Activated CD8-positive, alpha-beta memory T cell treated with anti-CD3 and anti-CD28 coated beads, Interleukin-2, amount 50 U/mL, for 1 hour (primary cell): ENCODE results near the gene C10orf67.
"Not testable (repeated sequence)": the region's sequence is repeated elsewhere in the genome, so short reads cannot be mapped to it uniquely, and the experiment has no call there.

Experiments used
- DNase-seq: peaks from one replicate; pipeline ENCODE4 v3.0.0-alpha.2; 2020; ENCODE audit errors: extremely low read depth

C10orf67 gene

GRCh38 chr10:23344241-23344841, at the start of gene C10orf67:
C10orf67 (minus strand) TSS chr10:23344797; CDS start chr10:23344774, 23 bp downstream.
- DNase-seq: no peak

GRCh38 chr10:23391821-23392220, 47.2 kb upstream of the C10orf67 start:
- DNase-seq: no peak

- no peak for DNase-seq
Observed at GRCh38 chr10:23390809-23391208, 46.2 kb upstream of the C10orf67 start.

- DNase-seq: not testable (repeated sequence)
Observed at GRCh38 chr10:23390408-23390807, 45.8 kb upstream of the C10orf67 start.

GRCh38 chr10:23387516-23387915, 42.9 kb upstream of the C10orf67 start:
- DNase-seq: not testable (repeated sequence)

GRCh38 chr10:23386052-23386451, 41.5 kb upstream of the C10orf67 start:
- DNase-seq: no peak

GRCh38 chr10:23384364-23384763, 39.8 kb upstream of the C10orf67 start:
- DNase-seq: no peak

GRCh38 chr10:23383637-23384036, 39.0 kb upstream of the C10orf67 start:
- DNase-seq: no peak

- DNase-seq: no peak
Observed at GRCh38 chr10:23381298-23382040, 36.9 kb upstream of the C10orf67 start.

GRCh38 chr10:23379686-23380085, 35.1 kb upstream of the C10orf67 start:
- no peak for DNase-seq

GRCh38 chr10:23376229-23376655, 31.6 kb upstream of the C10orf67 start:
- no peak for DNase-seq

GRCh38 chr10:23375366-23375765, 30.8 kb upstream of the C10orf67 start:
- DNase-seq: no peak

- no peak for DNase-seq
Observed at GRCh38 chr10:23373156-23373555, 28.6 kb upstream of the C10orf67 start.

GRCh38 chr10:23371073-23371472, 26.5 kb upstream of the C10orf67 start:
- DNase-seq: no peak

- no peak for DNase-seq
Observed at GRCh38 chr10:23370106-23370505, 25.5 kb upstream of the C10orf67 start.

- DNase-seq: no peak
Observed at GRCh38 chr10:23368816-23369640, 24.4 kb upstream of the C10orf67 start.

GRCh38 chr10:23367896-23368595, 23.4 kb upstream of the C10orf67 start:
- DNase-seq: no peak

- DNase-seq: not testable (repeated sequence)
Observed at GRCh38 chr10:23365417-23366030, 20.9 kb upstream of the C10orf67 start.

- DNase-seq: no peak
Observed at GRCh38 chr10:23364378-23364777, 19.8 kb upstream of the C10orf67 start.

GRCh38 chr10:23363793-23364135, 19.2 kb upstream of the C10orf67 start:
- DNase-seq: no peak
